WTC11 (cell line): ENCODE results near the gene HUS1. TPM values are rescaled to one million over a fixed set of nuclear protein-coding genes. Genes with fewer than 3 reads are reported as not detected.

Experiments used
- ATAC-seq: fragments of 200-7000 bp; cut with Tn5 transposase; 2 replicates; pipeline ENCODE4 v1.10.0; 2021; ENCODE audit warnings: mild to moderate bottlenecking, moderate library complexity
- CTCF ChIA-PET: fragments of 300-600 bp; sonication (Branson Sonifier 250); formaldehyde crosslinking; loops from one replicate; lab custom pipeline; 2021; ENCODE audit warnings: antibody characterized with exemption; lab: Charles Lee
- POLR2A ChIA-PET: fragments of 350-600 bp; sonication (Branson Sonifier 250); formaldehyde crosslinking; loops from one replicate; lab custom pipeline; 2021; ENCODE audit warnings: antibody characterized with exemption; lab: Charles Lee
- DNase-seq: peaks from one replicate; pipeline ENCODE4 v3.0.0; 2021; ENCODE audit warnings: low spot score
- H3K27ac Mint-ChIP-seq: 2 replicates; pipeline ENCODE4 v1.8.0; 2021; ENCODE audit warnings: mixed read lengths
- H3K27me3 Mint-ChIP-seq: 2 replicates; pipeline ENCODE4 v1.8.0; 2021; ENCODE audit warnings: low read depth, mild to moderate bottlenecking, moderate library complexity, mixed read lengths
- H3K36me3 Mint-ChIP-seq: 2 replicates; pipeline ENCODE4 v1.8.0; 2021; ENCODE audit warnings: mixed read lengths
- H3K4me1 Mint-ChIP-seq: 2 replicates; pipeline ENCODE4 v1.8.0; 2022; ENCODE audit warnings: mixed read lengths
- H3K4me3 Mint-ChIP-seq: 2 replicates; pipeline ENCODE4 v1.8.0; 2021; ENCODE audit warnings: mild to moderate bottlenecking, moderate library complexity, mixed read lengths
- H3K9me3 Mint-ChIP-seq: 2 replicates; pipeline ENCODE4 v1.8.0; 2021; ENCODE audit warnings: mixed read lengths
- ATF3 ChIP-seq: sonication (generic); formaldehyde crosslinking; conservative IDR thresholded peaks from 2 replicates; pipeline ENCODE4 v1.8.1; 2022; ENCODE audit warnings: mild to moderate bottlenecking, missing genetic modification reagents
- CDX4 ChIP-seq: fragments of 250-450 bp; sonication (Bioruptor Pico); IDR thresholded peaks from 2 replicates; pipeline ENCODE4 v1.9.0; 2021; ENCODE audit warnings: moderate library complexity, mild to moderate bottlenecking, inconsistent platforms, borderline replicate concordance
- ETV6 ChIP-seq: sonication (generic); formaldehyde crosslinking; IDR thresholded peaks from 2 replicates; pipeline ENCODE4 v1.8.1; 2022; ENCODE audit warnings: mild to moderate bottlenecking, missing genetic modification reagents
- FOXJ3 ChIP-seq: sonication (generic); formaldehyde crosslinking; IDR thresholded peaks from 2 replicates; pipeline ENCODE4 v1.9.0; 2021; ENCODE audit warnings: missing genetic modification reagents, mild to moderate bottlenecking, borderline replicate concordance
- IRF1 ChIP-seq: sonication (generic); formaldehyde crosslinking; IDR thresholded peaks from 2 replicates; pipeline ENCODE4 v1.8.0; 2023; ENCODE audit warnings: missing genetic modification reagents
- IRF2 ChIP-seq: sonication (generic); formaldehyde crosslinking; IDR thresholded peaks from 2 replicates; pipeline ENCODE4 v1.8.0; 2022; ENCODE audit warnings: low read depth, missing genetic modification reagents, borderline replicate concordance
- JAZF1 ChIP-seq: fragments of 250-450 bp; sonication (Bioruptor Pico); IDR thresholded peaks from 2 replicates; pipeline ENCODE4 v1.9.0; 2021; ENCODE audit warnings: moderate library complexity, mild to moderate bottlenecking, inconsistent platforms
- NFATC4 ChIP-seq: fragments of 250-450 bp; sonication (Bioruptor Pico); IDR thresholded peaks from 2 replicates; pipeline ENCODE4 v1.9.0; 2021; ENCODE audit warnings: mild to moderate bottlenecking
- NFE2L1 ChIP-seq: sonication (generic); formaldehyde crosslinking; IDR thresholded peaks from 2 replicates; pipeline ENCODE4 v1.8.1; 2023; ENCODE audit warnings: missing genetic modification reagents
- NFYB ChIP-seq: sonication (generic); formaldehyde crosslinking; conservative IDR thresholded peaks from 2 replicates; pipeline ENCODE4 v1.8.0; 2022; ENCODE audit warnings: low read depth, missing genetic modification reagents
- PRRX2 ChIP-seq: fragments of 250-450 bp; sonication (Bioruptor Pico); IDR thresholded peaks from 2 replicates; pipeline ENCODE4 v1.8.0; 2021; ENCODE audit warnings: mild to moderate bottlenecking
- RORB ChIP-seq: fragments of 250-450 bp; sonication (Bioruptor Pico); IDR thresholded peaks from 2 replicates; pipeline ENCODE4 v1.9.0; 2021; ENCODE audit warnings: mild to moderate bottlenecking
- SOX15 ChIP-seq: fragments of 250-450 bp; sonication (Bioruptor Pico); IDR thresholded peaks from 2 replicates; pipeline ENCODE4 v1.9.0; 2021; ENCODE audit warnings: mild to moderate bottlenecking
- TEAD1 ChIP-seq: sonication (generic); formaldehyde crosslinking; IDR thresholded peaks from 2 replicates; pipeline ENCODE4 v1.8.0; 2022; ENCODE audit warnings: mild to moderate bottlenecking, missing genetic modification reagents
- ZBTB21 ChIP-seq: sonication (generic); formaldehyde crosslinking; IDR thresholded peaks from 2 replicates; pipeline ENCODE4 v1.8.1; 2023; ENCODE audit warnings: mild to moderate bottlenecking, missing genetic modification reagents, borderline replicate concordance
- ZNF232 ChIP-seq: sonication (generic); formaldehyde crosslinking; IDR thresholded peaks from 2 replicates; pipeline ENCODE4 v1.8.0; 2022; ENCODE audit warnings: mild to moderate bottlenecking, missing genetic modification reagents
- ZNF416 ChIP-seq: fragments of 250-450 bp; sonication (Bioruptor Pico); IDR thresholded peaks from 2 replicates; pipeline ENCODE4 v1.9.0; 2021; ENCODE audit warnings: mild to moderate bottlenecking, inconsistent platforms
- total RNA-seq: library from RNA; stranded (reverse); gene quantifications from 3 replicates; pipeline ENCODE4 v1.2.3, GENCODE V29; 2021
- TF ChIP-seq, protein P1 (sequence below): sonication (generic); formaldehyde crosslinking; IDR thresholded peaks from 2 replicates; pipeline ENCODE4 v1.8.1; 2023; ENCODE audit warnings: mild to moderate bottlenecking, missing genetic modification reagents
- TF ChIP-seq, protein P2 (sequence below): sonication (generic); formaldehyde crosslinking; IDR thresholded peaks from 2 replicates; pipeline ENCODE4 v1.8.0; 2022; ENCODE audit warnings: mild to moderate bottlenecking, missing genetic modification reagents
- TF ChIP-seq, protein P3 (sequence below): sonication (generic); formaldehyde crosslinking; IDR thresholded peaks from 2 replicates; pipeline ENCODE4 v1.8.1; 2022; ENCODE audit warnings: low read depth, missing genetic modification reagents, borderline replicate concordance
- TF ChIP-seq, protein P4 (sequence below): sonication (generic); formaldehyde crosslinking; IDR thresholded peaks from 2 replicates; pipeline ENCODE4 v1.8.1; 2023; ENCODE audit warnings: mild to moderate bottlenecking, moderate library complexity, missing genetic modification reagents

Gene HUS1
- total RNA-seq, 1 experiment from 2014 or later = 33.4 TPM

DNA sequence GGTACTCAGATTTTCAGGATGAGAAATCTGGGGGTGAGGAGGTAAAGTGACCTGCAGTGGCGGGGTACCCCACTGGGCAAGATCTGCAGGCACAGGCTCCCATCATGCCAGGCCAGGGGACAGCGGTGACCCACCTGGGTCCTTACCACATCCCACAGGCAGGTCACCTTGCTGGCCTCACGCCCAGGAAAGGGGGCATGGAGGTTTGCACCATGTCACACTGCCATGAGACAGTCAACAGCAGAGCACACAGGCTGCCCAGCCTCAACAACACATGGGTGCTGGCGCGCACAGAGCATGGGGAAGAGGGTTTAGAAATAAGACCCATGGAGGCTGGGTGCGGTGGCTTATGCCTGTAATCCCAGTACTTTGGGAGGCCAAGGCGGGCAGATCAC, 32.1 kb downstream of the HUS1 start:
- ATAC-seq = no peak
- DNase-seq = no peak
- ChIA-PET POLR2A (no interaction called here), CTCF (no interaction called here)
- H3K4me1 Mint-ChIP-seq = peaks cover 27% of the 10 kb centered on the region
- no peak overlapping the region for H3K4me3 Mint-ChIP-seq
- no peak overlapping the region for H3K27ac Mint-ChIP-seq
- no peaks in the 10 kb centered on the region for H3K36me3 Mint-ChIP-seq
- H3K27me3 Mint-ChIP-seq = no peaks in the 10 kb centered on the region
- TF ChIP-seq ZBTB21 (no peak), TEAD1 (CRISPR knock-in tag) (no peak), JAZF1 (CRISPR knock-in tag) (no peak), IRF2 (CRISPR knock-in tag) (no peak), SOX15 (CRISPR knock-in tag) (no peak), CDX4 (CRISPR knock-in tag) (no peak), PRRX2 (CRISPR knock-in tag) (no peak), NFATC4 (CRISPR knock-in tag) (no peak), RORB (no peak), IRF1 (no peak), ATF3 (no peak)
- TF ChIP-seq, protein P1, sequence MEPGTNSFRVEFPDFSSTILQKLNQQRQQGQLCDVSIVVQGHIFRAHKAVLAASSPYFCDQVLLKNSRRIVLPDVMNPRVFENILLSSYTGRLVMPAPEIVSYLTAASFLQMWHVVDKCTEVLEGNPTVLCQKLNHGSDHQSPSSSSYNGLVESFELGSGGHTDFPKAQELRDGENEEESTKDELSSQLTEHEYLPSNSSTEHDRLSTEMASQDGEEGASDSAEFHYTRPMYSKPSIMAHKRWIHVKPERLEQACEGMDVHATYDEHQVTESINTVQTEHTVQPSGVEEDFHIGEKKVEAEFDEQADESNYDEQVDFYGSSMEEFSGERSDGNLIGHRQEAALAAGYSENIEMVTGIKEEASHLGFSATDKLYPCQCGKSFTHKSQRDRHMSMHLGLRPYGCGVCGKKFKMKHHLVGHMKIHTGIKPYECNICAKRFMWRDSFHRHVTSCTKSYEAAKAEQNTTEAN (CRISPR knock-in tag) = no peak
- TF ChIP-seq, protein P2, sequence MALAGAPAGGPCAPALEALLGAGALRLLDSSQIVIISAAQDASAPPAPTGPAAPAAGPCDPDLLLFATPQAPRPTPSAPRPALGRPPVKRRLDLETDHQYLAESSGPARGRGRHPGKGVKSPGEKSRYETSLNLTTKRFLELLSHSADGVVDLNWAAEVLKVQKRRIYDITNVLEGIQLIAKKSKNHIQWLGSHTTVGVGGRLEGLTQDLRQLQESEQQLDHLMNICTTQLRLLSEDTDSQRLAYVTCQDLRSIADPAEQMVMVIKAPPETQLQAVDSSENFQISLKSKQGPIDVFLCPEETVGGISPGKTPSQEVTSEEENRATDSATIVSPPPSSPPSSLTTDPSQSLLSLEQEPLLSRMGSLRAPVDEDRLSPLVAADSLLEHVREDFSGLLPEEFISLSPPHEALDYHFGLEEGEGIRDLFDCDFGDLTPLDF (CRISPR knock-in tag) = no peak
- TF ChIP-seq, protein P3, sequence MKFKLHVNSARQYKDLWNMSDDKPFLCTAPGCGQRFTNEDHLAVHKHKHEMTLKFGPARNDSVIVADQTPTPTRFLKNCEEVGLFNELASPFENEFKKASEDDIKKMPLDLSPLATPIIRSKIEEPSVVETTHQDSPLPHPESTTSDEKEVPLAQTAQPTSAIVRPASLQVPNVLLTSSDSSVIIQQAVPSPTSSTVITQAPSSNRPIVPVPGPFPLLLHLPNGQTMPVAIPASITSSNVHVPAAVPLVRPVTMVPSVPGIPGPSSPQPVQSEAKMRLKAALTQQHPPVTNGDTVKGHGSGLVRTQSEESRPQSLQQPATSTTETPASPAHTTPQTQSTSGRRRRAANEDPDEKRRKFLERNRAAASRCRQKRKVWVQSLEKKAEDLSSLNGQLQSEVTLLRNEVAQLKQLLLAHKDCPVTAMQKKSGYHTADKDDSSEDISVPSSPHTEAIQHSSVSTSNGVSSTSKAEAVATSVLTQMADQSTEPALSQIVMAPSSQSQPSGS (CRISPR knock-in tag) = no peak
- TF ChIP-seq, protein P4, sequence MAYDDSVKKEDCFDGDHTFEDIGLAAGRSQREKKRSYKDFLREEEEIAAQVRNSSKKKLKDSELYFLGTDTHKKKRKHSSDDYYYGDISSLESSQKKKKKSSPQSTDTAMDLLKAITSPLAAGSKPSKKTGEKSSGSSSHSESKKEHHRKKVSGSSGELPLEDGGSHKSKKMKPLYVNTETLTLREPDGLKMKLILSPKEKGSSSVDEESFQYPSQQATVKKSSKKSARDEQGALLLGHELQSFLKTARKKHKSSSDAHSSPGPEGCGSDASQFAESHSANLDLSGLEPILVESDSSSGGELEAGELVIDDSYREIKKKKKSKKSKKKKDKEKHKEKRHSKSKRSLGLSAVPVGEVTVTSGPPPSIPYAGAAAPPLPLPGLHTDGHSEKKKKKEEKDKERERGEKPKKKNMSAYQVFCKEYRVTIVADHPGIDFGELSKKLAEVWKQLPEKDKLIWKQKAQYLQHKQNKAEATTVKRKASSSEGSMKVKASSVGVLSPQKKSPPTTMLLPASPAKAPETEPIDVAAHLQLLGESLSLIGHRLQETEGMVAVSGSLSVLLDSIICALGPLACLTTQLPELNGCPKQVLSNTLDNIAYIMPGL (CRISPR knock-in tag) = no peak
- no peaks in the 10 kb centered on the region for H3K9me3 Mint-ChIP-seq

- Mint-ChIP-seq H3K4me1 (peaks cover 26% of the 10 kb centered on the region), H3K4me3 (no peak overlapping the region)
Measured at GRCh38 chr7:47946581-47947354, 32.6 kb downstream of the HUS1 start.

More at GRCh38 chr7:47946581-47947354, 32.6 kb downstream of the HUS1 start:
- H3K9me3 Mint-ChIP-seq = no peaks in the 10 kb centered on the region
- no peaks in the 10 kb centered on the region for H3K27me3 Mint-ChIP-seq
- ATAC-seq (no peak), DNase-seq (no peak)
- ChIA-PET POLR2A (no interaction called here), CTCF (no interaction called here)
- no peak overlapping the region for H3K27ac Mint-ChIP-seq
- TF ChIP-seq FOXJ3 (no peak), ZNF416 (no peak), ZNF232 (CRISPR knock-in tag) (no peak), NFYB (CRISPR knock-in tag) (no peak), ETV6 (CRISPR knock-in tag) (no peak), NFE2L1 (CRISPR knock-in tag) (no peak), PRRX2 (CRISPR knock-in tag) (no peak)
- TF ChIP-seq, protein P2 (CRISPR knock-in tag) = no peak
- TF ChIP-seq, protein P4 (CRISPR knock-in tag) = no peak
- H3K36me3 Mint-ChIP-seq = no peaks in the 10 kb centered on the region
